ENCODE results near the gene KLHDC8A. TPM values are rescaled to one million over a fixed set of nuclear protein-coding genes. Genes with fewer than 3 reads are reported as not detected.

KLHDC8A gene
- total and polyA plus RNA-seq, 8 donors: 0.28 to 5.4 (median 0.81) TPM

DNA sequence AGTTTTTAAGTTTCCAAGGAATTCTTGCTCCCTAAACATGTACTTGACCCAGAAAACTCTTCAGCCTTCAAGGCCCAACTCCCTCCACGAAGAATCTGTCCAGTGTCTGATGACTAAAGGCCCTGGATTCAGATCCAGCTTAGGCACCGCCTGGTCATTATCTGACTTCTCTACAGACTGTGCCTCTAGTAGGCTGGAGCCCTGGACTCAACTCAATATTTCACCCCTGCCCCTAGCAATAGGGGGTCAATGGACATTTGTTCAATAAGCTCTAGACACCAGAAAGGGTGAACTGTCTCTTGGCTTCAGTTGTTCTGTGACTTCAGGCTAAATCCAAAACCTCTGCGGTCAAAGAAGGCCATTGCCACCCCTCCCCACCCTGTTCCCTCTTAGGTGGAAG is 69.6 kb downstream of the KLHDC8A start:
- ATAC-seq (no peak), DNase-seq (no peak), FAIRE-seq (no peak)
- Histone ChIP-seq H3K27me3 (no peaks in the 10 kb centered on the region), H3K9me3 (no peaks in the 10 kb centered on the region), H3K36me3 (no peaks in the 10 kb centered on the region), H3K27ac (peak overlapping the region in 1 of 4 donors; percentile 3), H3K4me3 (no peak overlapping the region), H3K4me1 (peaks cover 0 to 18% (median 0%) of the 10 kb centered on the region in 3 donors)
- TF ChIP-seq, protein P1, sequence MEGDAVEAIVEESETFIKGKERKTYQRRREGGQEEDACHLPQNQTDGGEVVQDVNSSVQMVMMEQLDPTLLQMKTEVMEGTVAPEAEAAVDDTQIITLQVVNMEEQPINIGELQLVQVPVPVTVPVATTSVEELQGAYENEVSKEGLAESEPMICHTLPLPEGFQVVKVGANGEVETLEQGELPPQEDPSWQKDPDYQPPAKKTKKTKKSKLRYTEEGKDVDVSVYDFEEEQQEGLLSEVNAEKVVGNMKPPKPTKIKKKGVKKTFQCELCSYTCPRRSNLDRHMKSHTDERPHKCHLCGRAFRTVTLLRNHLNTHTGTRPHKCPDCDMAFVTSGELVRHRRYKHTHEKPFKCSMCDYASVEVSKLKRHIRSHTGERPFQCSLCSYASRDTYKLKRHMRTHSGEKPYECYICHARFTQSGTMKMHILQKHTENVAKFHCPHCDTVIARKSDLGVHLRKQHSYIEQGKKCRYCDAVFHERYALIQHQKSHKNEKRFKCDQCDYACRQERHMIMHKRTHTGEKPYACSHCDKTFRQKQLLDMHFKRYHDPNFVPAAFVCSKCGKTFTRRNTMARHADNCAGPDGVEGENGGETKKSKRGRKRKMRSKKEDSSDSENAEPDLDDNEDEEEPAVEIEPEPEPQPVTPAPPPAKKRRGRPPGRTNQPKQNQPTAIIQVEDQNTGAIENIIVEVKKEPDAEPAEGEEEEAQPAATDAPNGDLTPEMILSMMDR (IDR thresholded peaks at IDR 0.05): no peak
- intact Hi-C loops (cut with DNase I): no loop called here
- 94 to 96% methylated on average over 3 of the region's 3 CpGs for WGBS, 2 donors

- Histone ChIP-seq H3K36me3 (no peaks in the 10 kb centered on the region), H3K4me3 (no peak overlapping the region), H3K4me1 (peaks cover 0 to 18% (median 0%) of the 10 kb centered on the region in 3 donors), H3K27ac (peak overlapping the region in 1 of 4 donors; percentile 59), H3K9me3 (no peaks in the 10 kb centered on the region), H3K27me3 (no peaks in the 10 kb centered on the region)
- WGBS, 2 donors: 88 to 89% methylated on average over 9 of the region's 9 CpGs
- TF ChIP-seq, protein P1 (IDR thresholded peaks at IDR 0.05): no peak
- intact Hi-C loops (cut with DNase I): no loop called here
- ATAC-seq (no peak), DNase-seq (peak in 1 of 6 donors; percentile 33), FAIRE-seq (no peak)
Measured at GRCh38 chr1:205286335-205286950, 70.3 kb downstream of the KLHDC8A start.

Other genes starting within 250 kb of the KLHDC8A start
- 10 to 100 TPM in 1 of 6 donors, 1 to 10 TPM in 5; 6.0 to 10.9 (median 8.2) TPM for gene RBBP5, start 234.9 kb downstream of the KLHDC8A start, total RNA-seq
- 1 to 10 TPM; 3.0 to 4.6 TPM for gene RBBP5, start 234.9 kb downstream of the KLHDC8A start, polyA plus RNA-seq
- gene DSTYK, start 145.2 kb downstream of the KLHDC8A start, total RNA-seq: 1 to 10 TPM; 3.5 to 9.0 (median 4.7) TPM
- 1 to 10 TPM; 2.9 to 4.3 TPM for gene DSTYK, start 145.2 kb downstream of the KLHDC8A start, polyA plus RNA-seq
- gene TMCC2, start 129.0 kb downstream of the KLHDC8A start, total RNA-seq: 1 to 10 TPM in 3 of 6 donors, under 1 TPM in 3; 0.55 to 1.8 (median 0.94) TPM
- gene TMCC2, start 129.0 kb downstream of the KLHDC8A start, polyA plus RNA-seq: 1 to 10 TPM; 2.6 to 4.3 TPM
- gene NUAK2, start 35.2 kb downstream of the KLHDC8A start, total RNA-seq: 10 to 100 TPM in 2 of 6 donors, 1 to 10 TPM in 4; 6.3 to 14.4 (median 8.6) TPM
- gene NUAK2, start 35.2 kb downstream of the KLHDC8A start, polyA plus RNA-seq: 1 to 10 TPM; 7.9 to 9.5 TPM
- gene LEMD1, start 65.1 kb upstream of the KLHDC8A start, total RNA-seq: under 1 TPM in 2 of 6 donors, not detected in 4; 0.28 to 0.32 TPM
- not detected for gene LEMD1, start 65.1 kb upstream of the KLHDC8A start, polyA plus RNA-seq
- under 1 TPM in 5 of 6 donors, not detected in 1; 0.09 to 0.34 (median 0.17) TPM for gene BLACAT1, start 99.1 kb upstream of the KLHDC8A start, total RNA-seq
- gene BLACAT1, start 99.1 kb upstream of the KLHDC8A start, polyA plus RNA-seq: under 1 TPM in 1 of 2 donors, not detected in 1; 0.09 TPM
- 10 to 100 TPM in 5 of 6 donors, 1 to 10 TPM in 1; 7.7 to 31.0 (median 12.8) TPM for gene CDK18, start 147.7 kb upstream of the KLHDC8A start, total RNA-seq
- gene CDK18, start 147.7 kb upstream of the KLHDC8A start, polyA plus RNA-seq: 10 to 100 TPM; 18.2 to 35.4 TPM